NOMO-1 treated with dmso at 0.1 percent for 144 hours (cell line): ENCODE results near the gene MTURN.

Experiments
- DNase-seq: peaks from one replicate; lab custom pipeline; 2025; ENCODE audit not compliant: unreplicated experiment; lab: John Stamatoyannopoulos, UW

MTURN gene

DNA sequence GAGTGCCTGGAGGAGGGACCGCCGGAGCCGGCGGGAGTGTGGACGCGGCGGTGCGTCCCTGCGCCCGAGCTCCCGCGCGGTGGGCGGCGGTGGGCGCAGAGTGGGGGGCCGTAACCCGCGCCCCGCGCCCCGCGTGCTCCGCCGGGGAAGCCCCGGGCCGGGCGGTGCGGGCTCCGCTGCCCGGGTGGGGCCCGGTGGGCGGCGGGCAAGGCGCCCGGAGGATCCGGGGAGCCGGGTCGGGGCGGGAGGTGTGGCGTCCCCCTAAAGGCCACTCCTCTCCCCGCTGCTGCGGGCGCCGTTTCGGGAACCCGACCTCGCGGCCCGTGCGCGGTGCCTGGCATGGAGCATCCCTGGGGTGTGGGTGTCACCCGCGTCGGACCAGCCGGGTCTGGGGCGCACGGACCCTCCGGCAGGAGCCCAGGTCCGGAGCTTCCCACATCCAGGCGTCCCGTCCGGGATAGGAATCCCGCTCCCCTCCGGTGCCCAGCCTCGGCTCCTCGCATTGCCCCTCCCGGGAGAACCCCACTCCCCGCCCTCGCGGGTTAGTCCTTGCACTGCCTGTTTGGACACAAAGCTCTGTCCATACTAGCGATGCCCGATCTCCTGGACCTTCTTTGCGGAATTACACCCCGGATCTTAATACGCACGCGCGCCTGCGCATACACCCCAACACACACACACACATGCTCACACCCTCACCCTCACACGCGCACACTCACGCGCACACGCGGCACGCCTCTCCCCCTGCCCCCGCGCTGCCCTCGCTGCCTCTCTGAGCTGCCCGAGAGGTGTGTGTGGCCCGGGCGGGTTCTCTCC, 723 bp downstream of the MTURN start:
- DNase-seq = no peak

DNA sequence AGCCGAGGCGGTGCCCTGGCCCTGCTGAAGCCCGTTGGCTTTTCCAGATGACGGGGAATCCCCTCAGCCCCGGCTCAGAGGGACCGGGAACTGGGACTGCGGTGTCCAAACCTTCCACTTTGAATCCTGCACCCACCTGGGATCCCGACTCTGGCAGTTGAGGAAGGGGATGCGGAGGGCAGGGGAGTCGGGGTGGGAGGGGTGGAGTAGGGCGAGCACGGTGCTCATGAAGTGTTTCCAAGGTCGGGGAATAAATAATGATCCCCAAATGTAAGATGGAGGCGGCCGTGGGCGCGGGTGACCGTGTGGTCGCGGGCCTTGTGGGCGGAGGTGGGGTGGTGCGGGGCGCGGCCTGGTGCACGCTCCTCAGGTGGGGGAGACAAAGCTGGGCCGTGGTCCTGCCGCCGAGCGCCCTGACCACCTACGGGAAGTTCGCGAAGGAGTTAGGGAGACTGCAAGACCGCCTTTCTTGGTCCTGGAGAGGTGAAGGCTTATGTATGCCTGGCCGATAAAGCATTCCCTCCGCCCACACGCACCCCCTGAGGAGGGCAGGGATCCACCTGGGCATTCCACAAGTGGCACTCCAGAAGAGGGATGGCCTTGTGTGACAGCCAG, 1.4 kb downstream of the MTURN start:
- no peak for DNase-seq

DNA sequence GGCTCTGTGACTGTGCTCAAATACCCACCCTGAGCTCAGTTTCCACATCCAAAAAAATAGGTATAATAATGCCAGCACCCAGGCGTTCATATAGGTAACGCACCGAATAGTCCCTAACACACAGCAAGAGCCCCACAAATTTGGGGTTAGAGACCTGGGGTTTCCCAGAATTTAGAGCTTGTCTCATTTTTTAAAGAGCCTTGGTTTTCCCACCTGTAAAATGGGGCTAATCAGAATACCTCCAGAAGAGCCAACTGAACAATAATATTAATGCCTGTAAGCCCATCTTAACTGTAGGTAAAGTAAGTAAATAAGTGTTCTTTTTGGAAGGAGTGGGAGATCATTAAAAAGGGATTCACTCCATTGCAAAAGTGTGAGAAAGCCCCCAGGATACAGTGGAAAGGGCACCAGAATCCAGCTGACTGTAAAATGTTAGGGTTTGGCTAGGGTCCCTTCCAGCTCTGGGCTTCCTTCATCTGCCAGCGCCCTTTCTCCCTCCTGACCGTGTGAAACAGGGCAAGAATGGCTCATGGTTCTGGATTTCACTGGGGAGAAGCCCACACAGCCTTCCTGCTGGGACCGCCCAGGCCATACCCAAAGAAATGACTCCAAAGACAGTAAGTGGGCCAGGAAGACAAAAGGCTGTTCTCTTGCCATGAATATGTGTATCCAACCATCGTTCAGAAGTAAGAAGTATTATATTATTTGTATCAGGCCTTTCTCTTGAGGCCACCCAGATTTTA, 2.1 kb downstream of the MTURN start:
- DNase-seq = no peak

DNA sequence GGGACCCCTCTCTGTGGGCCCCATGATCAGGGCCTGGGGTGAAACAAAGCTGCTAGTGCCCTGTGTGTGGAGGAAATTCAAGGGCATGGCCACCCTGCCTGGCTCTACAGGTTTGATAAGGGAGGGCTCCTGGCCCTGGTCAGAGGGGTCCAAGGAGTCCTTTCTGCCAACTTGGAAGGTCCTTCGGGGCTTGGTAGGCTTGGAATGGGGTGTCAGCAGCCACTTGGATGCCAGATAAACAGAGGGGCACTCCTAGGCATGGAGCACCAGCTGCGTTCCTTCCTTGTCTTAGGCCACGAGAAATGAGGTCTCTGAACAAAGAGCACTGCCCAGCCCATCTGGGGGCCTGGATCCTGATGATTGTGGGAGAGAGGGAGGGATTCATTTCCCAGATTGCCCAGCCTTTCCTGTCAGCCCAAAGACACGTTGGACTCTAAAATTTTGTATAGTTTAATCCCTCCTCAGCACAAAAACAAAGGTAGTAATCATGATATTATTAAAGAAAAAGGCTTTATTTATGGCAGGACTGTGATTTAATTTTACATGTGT, 5.1 kb downstream of the MTURN start:
- DNase-seq = no peak

DNA sequence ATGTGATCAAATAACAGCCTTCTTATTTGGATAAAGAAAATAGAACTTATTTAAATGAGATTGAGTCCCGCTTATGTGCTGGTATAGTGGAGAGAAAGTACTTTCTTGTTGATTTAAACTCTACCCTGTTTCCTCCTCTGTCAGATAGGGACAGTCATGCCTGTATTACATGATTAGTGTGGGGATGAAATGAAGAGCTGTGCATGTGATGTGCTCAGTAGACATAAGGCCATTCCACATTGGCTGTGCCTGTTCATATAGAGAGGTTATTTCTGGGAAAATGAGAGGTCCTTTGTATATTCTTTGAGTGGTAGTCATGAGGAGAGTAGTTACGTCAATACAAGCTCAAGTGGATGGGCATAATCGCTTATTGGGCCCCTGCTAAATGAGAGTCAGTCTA, 5.7 kb downstream of the MTURN start:
- no peak for DNase-seq

GRCh38 chr7:30142710-30143109, 7.9 kb downstream of the MTURN start:
- DNase-seq = no peak

GRCh38 chr7:30143748-30144251, 9.0 kb downstream of the MTURN start:
- DNase-seq = no peak

GRCh38 chr7:30144657-30145306, 10.0 kb downstream of the MTURN start:
- DNase-seq = no peak

- no peak for DNase-seq
These were observed 10.7 kb downstream of the MTURN start for GRCh38 chr7:30145426-30145970.

- DNase-seq = no peak
These were observed 11.4 kb downstream of the MTURN start for GRCh38 chr7:30146127-30146612.

DNA sequence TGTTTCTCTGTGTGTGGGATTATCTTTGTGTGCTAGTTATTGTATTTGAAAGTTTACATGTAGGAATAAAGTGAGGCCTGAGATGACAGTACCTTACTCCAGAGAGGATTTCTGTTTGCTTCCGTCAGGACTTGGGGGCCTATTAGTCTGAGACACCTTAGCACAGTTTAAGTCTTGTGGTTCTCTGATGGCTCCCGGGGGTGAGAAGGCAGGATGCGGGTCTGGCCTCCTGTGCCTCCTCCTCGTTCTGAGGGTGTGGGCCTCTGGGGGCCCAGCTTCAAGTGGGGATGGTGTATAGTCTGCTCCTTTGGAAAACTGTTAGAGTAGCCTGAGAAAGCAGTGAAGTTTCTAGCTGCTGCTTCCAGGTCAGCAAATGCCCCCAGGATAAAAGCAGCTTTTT, 12.4 kb downstream of the MTURN start:
- DNase-seq = no peak

GRCh38 chr7:30147785-30148184, 13.0 kb downstream of the MTURN start:
- no peak for DNase-seq

GRCh38 chr7:30148426-30148825, 13.6 kb downstream of the MTURN start:
- DNase-seq = no peak

- peak; percentile 43 for DNase-seq
These were observed 14.2 kb downstream of the MTURN start for GRCh38 chr7:30148951-30149459.

GRCh38 chr7:30149640-30150272, 15.0 kb downstream of the MTURN start:
- no peak for DNase-seq

DNA sequence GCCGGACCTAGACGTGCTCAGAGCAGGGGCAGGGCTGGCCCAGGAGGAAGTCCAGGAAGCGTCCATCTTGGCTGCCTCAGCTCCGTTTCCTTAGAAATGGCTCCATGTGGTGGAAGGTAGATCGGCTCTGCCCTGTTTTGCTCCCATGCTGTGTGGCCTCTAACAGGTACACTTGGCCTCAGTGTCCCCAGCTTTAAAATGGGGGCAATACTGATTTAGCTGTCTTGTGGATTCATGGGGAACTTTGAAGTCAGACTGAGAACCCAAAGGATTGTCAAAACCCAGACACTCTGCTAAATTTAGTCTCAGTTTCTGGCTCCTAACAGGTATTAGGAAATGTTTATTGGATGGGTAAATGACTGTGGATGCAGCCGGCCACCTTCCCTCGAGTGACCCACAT, 15.9 kb downstream of the MTURN start:
- no peak for DNase-seq

- no peak for DNase-seq
These were observed 19.4 kb downstream of the MTURN start for GRCh38 chr7:30154111-30154587.

- no peak for DNase-seq
These were observed 20.7 kb downstream of the MTURN start for GRCh38 chr7:30155481-30155880.

DNA sequence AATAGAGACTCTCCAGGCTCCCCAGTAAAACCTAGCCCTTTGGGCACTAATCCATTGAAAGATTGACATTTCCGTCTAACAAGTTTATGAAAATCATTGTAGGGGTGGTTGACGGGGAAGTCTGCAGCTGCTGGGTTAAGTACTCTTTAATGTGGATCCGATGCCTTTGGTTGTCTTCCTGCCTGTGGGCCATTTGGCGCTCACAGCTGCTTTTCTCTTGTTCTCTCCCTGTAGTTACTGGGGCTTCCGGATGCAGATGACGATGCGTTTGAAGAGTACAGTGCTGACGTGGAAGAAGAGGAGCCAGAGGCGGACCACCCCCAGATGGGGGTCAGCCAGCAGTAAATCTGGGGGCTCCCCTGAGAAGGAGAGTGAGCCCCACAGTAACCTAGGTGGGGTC, 22.4 kb downstream of the MTURN start:
- DNase-seq = no peak

GRCh38 chr7:30159163-30159562, 24.4 kb downstream of the MTURN start:
- DNase-seq = no peak
